ENCODE data around the gene FAH.

Gene FAH

GRCh38 chr15:80156176-80156720, 3.4 kb downstream of the FAH start:
- no peak for DNase-seq (ENCODE audit: low read depth)
- no peak overlapping the region for H3K4me3 ChIP-seq (ENCODE audit: low read length)
- no peak for TF ChIP-seq CTCF (conservative IDR thresholded peaks at IDR 0.05; ENCODE audit: low read length)

- no peak overlapping the region for H3K4me3 ChIP-seq (ENCODE audit: low read length)
- DNase-seq (ENCODE audit: low read depth) = no peak
- TF ChIP-seq CTCF (conservative IDR thresholded peaks at IDR 0.05; ENCODE audit: low read length) = no peak
These were observed 4.4 kb downstream of the FAH start for GRCh38 chr15:80157215-80157614.

- no peak for DNase-seq (ENCODE audit: low read depth)
- TF ChIP-seq CTCF (conservative IDR thresholded peaks at IDR 0.05; ENCODE audit: low read length) = no peak
- no peak overlapping the region for H3K4me3 ChIP-seq (ENCODE audit: low read length)
These were observed 6.5 kb downstream of the FAH start for GRCh38 chr15:80159301-80159700.

GRCh38 chr15:80159811-80160569, 7.2 kb downstream of the FAH start:
- DNase-seq (ENCODE audit: low read depth) = no peak
- no peak overlapping the region for H3K4me3 ChIP-seq (ENCODE audit: low read length)
- no peak for TF ChIP-seq CTCF (conservative IDR thresholded peaks at IDR 0.05; ENCODE audit: low read length)

- no peak overlapping the region for H3K4me3 ChIP-seq (ENCODE audit: low read length)
- peak; percentile 92 for DNase-seq (ENCODE audit: low read depth)
- TF ChIP-seq CTCF (conservative IDR thresholded peaks at IDR 0.05; ENCODE audit: low read length) = no peak
These were observed 7.9 kb downstream of the FAH start for GRCh38 chr15:80160570-80161156.

GRCh38 chr15:80161468-80162016, 8.7 kb downstream of the FAH start:
- no peak overlapping the region for H3K4me3 ChIP-seq (ENCODE audit: low read length)
- no peak for TF ChIP-seq CTCF (conservative IDR thresholded peaks at IDR 0.05; ENCODE audit: low read length)
- DNase-seq (ENCODE audit: low read depth) = no peak
